T47D (cell line): ENCODE measurements around the gene MLKL.
"Not testable (repeated sequence)": the region's sequence is repeated elsewhere in the genome, so short reads cannot be mapped to it uniquely, and the experiment has no call there.

ENCODE experiments used
- DNase-seq, 2 experiments: peaks; one replicate each; pipeline versions ENCODE4 v3.0.0 to v3.0.0-alpha.2; 2011 to 2012; ENCODE audit warnings: low read depth in 1 of 2, low spot score in 1 of 2
- JUND ChIP-seq: IDR thresholded peaks from 2 replicates; pipeline ENCODE4 v1.6.1; 2012; ENCODE audit warnings: low read depth
- in situ Hi-C: cut with HindIII; loops from 2 replicates; pipeline ENCODE4 v1.10.0; 2016; ENCODE audit warnings: low sequenced_read_pairs, low pct_unique_long_range_greater_than_20kb

Gene MLKL

GRCh38 chr16:74711938-74712337 is 11.3 kb upstream of the MLKL start:
- in situ Hi-C loops = no loop called here

DNA sequence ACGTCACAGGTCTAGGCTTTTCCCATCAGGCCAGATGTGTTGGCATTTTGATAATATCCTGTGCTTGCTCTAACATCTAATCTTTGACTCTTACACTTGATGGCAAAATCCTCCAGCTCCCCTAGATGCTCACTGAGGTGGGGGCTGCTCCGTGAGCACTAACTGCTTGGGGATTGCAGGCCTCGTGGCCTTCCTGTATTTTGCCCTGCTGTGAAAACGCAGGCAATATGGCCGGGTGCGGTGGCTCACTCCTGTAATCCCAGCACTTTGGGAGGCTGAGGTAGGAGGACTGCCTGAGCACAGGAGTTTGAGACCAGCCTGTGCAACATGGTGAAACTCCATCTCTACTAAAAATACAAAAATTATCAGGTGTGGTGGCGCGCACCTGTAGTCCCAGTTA is 9.7 kb upstream of the MLKL start:
- DNase-seq = no peak
- TF ChIP-seq JUND = no peak
- in situ Hi-C loops = no loop called here

More at GRCh38 chr16:74711938-74712337, 11.3 kb upstream of the MLKL start:
- no peak for TF ChIP-seq JUND
- DNase-seq = no peak

GRCh38 chr16:74709441-74709877 is 8.8 kb upstream of the MLKL start:
- in situ Hi-C loops = no loop called here
- peak; percentile 69 to 82 for DNase-seq
- no peak for TF ChIP-seq JUND

- in situ Hi-C loops = no loop called here
- peak; percentile 34 to 49 for DNase-seq
- TF ChIP-seq JUND = no peak
These were observed 585 bp downstream of the MLKL start for GRCh38 chr16:74700116-74700437.

DNA sequence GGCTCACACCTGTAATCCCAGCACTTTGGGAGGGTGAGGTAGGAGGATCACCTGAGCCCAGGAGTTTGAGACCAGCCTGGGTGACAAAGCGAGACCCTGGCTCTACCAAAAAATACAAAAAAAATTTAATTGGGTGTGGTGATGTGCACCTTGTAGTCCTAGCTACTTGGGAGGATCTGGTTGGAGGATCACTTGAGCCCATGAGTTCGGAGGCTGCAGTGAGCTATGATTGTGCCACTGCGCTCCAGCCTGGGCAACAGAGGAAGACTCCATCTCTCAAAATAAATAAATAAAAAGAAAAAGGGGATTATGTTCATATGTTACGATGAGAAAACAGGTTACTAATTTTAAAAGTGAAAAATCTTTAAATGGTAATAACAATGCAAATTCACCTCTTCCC is 996 bp downstream of the MLKL start:
- TF ChIP-seq JUND = no peak
- in situ Hi-C loops = no loop called here
- DNase-seq = no peak

- TF ChIP-seq JUND = no peak
- in situ Hi-C loops = no loop called here
- no peak for DNase-seq
These were observed 2.4 kb downstream of the MLKL start for GRCh38 chr16:74698222-74698621.

DNA sequence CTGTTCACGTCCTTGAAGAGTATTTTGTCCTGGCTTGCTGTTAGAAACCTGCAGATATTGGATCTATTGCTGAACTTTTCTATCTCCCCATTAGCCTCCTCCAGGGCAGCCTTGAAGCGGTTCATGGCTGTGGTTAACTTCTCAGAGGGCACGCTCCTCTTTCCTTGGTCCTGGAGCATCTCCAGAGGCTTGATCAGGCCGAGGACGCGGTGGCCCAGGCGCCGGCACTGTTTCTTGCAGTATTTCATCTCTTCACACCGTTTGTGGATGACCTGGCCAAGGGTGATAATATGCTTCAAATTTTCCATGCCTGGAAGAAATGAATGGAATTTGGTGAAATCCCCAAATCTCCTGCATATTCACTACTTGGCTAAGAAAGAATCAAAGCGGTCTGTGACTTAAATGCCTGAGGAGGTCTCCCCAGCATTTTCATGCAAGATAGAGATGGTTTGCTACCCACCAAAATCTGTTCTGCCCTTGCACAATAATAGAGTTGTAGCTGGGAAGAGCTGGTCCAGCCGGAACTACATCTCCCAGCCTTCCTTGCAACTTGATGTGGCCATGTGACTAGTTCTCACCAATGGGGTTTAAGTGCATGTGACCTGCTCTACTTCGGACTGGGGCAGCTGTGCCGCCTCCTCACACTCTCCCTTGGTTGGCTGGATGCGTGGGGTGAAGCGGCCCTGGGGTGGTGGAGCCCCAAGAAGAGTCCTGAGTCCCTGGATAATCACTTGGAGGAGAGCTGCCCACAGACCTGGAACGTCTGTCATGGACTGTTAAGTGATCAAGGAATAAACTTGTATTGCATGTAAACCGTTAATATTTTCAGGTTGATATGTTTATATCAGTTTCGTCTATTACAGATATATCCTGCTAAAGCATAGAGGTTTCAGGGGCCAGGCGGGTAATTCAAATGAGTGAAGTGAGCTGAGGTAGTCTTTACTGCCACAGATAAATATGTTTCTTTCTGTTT is 4.9 kb downstream of the MLKL start:
- TF ChIP-seq JUND = no peak
- peak; percentile 92 to 93 for DNase-seq
- in situ Hi-C loops = no loop called here

GRCh38 chr16:74691093-74691855 is 9.4 kb downstream of the MLKL start:
- no peak for DNase-seq
- in situ Hi-C loops = no loop called here
- no peak for TF ChIP-seq JUND

GRCh38 chr16:74682556-74682955 is 18.1 kb downstream of the MLKL start:
- DNase-seq = no peak
- no peak for TF ChIP-seq JUND
- in situ Hi-C loops = no loop called here

DNA sequence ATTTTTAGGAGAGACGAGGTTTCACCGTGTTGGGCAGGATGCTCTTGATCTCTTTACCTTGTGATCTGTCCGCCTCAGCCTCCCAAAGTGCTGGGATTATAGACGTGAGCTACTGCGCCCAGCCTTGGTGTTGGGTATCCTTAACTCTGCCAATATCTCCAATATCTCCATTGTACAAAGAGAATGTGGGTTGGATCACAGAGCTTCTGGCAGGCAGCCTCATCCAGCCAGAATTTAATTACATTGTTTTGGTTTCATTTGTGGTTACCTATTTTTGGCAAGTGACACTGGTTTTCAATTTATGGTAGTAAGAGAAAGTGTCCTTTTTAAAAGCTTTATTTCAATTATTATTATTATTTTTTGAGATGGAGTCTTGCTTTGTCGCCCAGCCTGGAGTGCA is 20.0 kb downstream of the MLKL start:
- in situ Hi-C loops = no loop called here
- TF ChIP-seq JUND = no peak
- DNase-seq = no peak

- no peak for TF ChIP-seq JUND
- DNase-seq = no peak
- in situ Hi-C loops = no loop called here
These were observed 20.7 kb downstream of the MLKL start for GRCh38 chr16:74679983-74680382.

GRCh38 chr16:74677868-74678267 is 22.8 kb downstream of the MLKL start:
- DNase-seq = no peak
- in situ Hi-C loops = no loop called here
- TF ChIP-seq JUND = no peak

GRCh38 chr16:74673876-74674275 is 26.8 kb downstream of the MLKL start:
- in situ Hi-C loops = no loop called here
- DNase-seq = no peak
- TF ChIP-seq JUND = no peak

DNA sequence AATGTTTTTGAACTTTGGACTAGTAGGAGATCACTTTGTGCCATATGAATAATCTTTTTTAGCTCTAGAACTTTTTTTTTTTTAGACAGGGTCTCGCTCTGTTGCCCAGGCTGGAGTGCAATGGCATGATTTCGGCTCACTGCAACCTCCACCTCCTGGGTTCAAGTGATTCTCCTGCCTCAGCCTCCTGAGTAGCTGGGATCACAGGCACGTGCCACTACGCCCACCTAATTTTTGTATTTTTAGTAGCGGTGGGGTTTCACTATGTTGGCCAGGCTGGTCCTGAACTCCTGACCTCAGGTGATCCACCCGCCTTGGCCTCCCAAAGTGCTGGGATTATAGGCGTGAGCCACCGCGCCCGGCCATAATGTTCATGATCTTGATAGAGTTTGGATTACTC is 31.8 kb downstream of the MLKL start:
- DNase-seq, in situ Hi-C loops: not testable (repeated sequence)
